ENCODE data around the gene ANKRD65.

- no peak for TF ChIP-seq CTCF (IDR thresholded peaks at IDR 0.05)
- TF ChIP-seq POLR2A (IDR thresholded peaks at IDR 0.05), result no peak
Measured at GRCh38 chr1:1427820-1428148, 6.7 kb upstream of the ANKRD65 start.
